Activated gamma-delta T cell (primary cell): ENCODE data around the gene ASCC1.
"Not testable (repeated sequence)": the region's sequence is repeated elsewhere in the genome, so short reads cannot be mapped to it uniquely, and the experiment has no call there.

ENCODE experiments used
- DNase-seq: peaks from one replicate; lab custom pipeline; 2025; lab: John Stamatoyannopoulos, UW

Gene ASCC1

GRCh38 chr10:72248468-72249151, 32.5 kb upstream of the ASCC1 start:
- DNase-seq = no peak

DNA sequence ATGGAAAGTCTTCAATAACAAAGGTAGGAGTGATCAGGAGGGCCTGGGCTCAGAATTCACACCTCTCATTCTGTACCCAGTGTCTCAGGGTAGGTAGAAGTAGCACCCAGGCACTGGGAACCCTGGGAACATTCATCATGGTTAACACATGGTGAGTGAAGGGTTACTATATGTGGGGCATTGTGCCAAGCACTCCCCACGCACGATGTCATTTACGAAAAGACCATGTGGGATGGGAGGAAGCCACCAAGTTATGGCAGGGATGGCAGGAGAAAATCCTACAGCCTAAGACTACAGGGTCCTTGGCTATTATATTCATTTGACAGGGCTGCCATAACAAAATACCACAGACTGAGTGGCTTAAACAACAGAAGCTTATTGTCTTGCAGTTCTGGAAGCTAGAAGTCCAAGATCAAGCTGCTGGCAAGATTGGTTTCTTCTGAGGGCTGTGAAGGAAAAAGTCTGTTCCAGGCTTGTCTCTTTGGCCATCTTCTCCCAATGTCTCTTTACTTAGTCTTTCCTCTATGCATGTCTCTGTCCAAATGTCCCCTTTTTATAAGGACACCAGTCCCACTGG, 30.0 kb upstream of the ASCC1 start:
- DNase-seq = no peak

GRCh38 chr10:72244573-72245038, 28.5 kb upstream of the ASCC1 start:
- DNase-seq = no peak

GRCh38 chr10:72243822-72244437, 27.9 kb upstream of the ASCC1 start:
- no peak for DNase-seq

- no peak for DNase-seq
Measured at GRCh38 chr10:72242675-72243074, 26.6 kb upstream of the ASCC1 start.

- no peak for DNase-seq
Measured at GRCh38 chr10:72241691-72242252, 25.7 kb upstream of the ASCC1 start.

DNA sequence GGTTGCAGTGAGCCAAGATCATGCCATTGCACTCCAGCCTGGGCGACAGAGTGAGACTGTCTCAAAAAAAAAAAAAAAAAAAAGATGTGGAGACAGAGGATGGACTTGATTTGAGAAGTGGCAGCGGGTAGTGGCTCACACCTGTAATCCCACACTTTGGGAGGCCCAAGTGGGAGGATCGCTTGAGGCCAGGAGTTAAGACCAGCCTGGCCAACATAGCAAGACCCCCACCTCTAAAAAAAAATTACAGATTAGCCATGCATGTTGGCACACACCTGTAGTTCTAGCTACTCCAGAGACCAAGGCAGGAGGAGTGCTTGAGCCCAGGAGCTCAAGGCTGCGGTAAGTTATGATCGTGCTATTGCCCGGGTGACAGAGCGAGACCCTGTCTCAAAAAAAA, 24.3 kb upstream of the ASCC1 start:
- no peak for DNase-seq

DNA sequence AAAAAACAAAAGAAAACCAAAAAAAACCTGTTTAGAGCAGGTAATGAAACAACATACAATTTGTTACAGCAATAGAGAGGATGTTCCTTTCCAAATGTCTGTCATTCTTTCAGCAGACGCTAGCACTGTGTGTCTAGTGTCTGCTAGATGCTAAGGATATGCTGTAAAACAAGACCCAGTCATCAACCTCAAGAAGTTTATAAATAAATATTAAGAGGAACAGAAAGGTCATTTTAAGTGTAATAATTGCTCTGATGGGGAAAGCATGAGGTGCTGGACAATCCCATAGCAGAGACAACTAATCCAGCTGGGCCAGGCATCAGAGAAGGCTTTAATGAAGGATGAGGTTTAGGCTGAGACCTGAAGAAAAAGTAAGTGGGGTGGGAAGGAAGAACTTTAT, 23.3 kb upstream of the ASCC1 start:
- no peak for DNase-seq

DNA sequence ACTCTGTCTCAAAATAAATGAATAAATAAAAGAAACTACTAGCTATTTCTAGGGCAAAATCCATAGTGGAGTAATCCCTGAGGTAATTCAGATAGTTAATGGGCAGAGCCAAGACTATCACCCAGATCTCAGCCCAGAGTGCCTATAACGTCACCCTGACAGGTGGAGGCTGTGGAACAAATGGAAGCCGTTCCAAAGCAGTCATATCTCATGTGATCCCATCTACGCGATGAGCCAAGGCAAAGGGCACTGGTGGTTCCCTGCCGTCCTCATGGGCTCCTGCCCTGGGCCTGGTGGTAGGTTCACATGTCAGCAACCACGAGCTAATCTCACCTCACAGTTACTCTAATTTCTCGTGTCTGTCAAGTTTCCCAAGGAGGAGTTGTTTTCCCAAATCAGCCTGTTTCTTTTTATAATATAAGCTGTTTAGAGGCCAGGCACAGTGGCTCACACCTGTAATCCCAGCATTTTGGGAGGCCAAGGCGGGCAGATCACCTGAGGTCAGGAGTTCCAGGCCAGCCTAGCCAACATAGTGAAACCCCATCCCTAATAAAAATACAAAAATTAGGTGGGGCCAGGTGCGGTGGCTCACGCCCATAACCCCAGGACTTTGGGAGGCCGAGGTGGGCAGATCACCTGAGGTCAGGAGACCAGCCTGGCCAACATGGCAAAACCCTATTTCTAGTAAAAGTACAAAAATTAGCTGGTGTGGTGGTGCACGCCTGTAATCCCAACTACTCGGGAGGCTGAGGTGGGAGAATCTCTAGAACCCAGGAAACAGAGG, 22.5 kb upstream of the ASCC1 start:
- no peak for DNase-seq

- no peak for DNase-seq
Measured at GRCh38 chr10:72235544-72236279, 19.6 kb upstream of the ASCC1 start.

GRCh38 chr10:72234560-72235095, 18.6 kb upstream of the ASCC1 start:
- DNase-seq = no peak

GRCh38 chr10:72233621-72234020, 17.5 kb upstream of the ASCC1 start:
- DNase-seq = no peak

GRCh38 chr10:72229261-72230251, 13.5 kb upstream of the ASCC1 start:
- no peak for DNase-seq

DNA sequence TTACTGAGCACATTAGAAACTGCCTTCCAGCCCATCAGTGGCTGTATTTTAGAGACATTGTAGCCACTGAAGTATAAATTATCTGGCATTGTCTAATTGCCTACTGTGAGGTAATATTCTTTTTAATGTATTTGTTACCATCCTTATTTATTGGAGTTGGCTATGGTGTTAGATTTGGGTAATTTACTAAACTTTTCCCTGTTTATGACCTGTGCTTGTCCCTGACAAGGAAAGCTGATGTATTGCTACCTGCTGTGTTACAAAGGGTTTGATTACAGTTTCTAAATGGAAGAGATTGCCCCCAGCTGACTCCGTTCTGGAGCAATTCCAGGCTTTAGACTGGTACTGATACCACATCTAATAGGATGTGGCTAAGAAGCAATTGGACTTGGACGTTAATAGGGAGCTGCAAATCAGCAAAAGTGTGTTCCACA, 12.3 kb upstream of the ASCC1 start:
- DNase-seq = no peak

DNA sequence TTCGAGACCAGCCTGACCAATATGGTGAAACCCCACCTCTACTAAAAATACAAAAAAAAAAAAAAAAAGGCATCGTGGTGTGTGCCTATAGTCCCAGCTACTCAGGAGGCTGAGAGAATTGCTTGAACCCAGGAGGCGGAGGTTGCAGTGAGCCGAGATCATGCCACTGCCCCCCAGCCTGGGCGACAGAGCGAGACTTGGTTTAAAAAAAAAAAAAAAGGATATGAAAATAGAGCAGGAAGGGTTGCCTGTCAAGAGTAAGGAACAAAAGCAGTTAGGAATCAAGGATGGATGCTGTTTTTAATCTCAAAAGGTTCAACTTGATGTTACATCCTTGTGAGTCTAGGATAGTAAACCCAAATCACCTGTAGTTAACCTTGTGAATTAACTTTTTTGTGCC, 11.8 kb upstream of the ASCC1 start:
- no peak for DNase-seq

DNA sequence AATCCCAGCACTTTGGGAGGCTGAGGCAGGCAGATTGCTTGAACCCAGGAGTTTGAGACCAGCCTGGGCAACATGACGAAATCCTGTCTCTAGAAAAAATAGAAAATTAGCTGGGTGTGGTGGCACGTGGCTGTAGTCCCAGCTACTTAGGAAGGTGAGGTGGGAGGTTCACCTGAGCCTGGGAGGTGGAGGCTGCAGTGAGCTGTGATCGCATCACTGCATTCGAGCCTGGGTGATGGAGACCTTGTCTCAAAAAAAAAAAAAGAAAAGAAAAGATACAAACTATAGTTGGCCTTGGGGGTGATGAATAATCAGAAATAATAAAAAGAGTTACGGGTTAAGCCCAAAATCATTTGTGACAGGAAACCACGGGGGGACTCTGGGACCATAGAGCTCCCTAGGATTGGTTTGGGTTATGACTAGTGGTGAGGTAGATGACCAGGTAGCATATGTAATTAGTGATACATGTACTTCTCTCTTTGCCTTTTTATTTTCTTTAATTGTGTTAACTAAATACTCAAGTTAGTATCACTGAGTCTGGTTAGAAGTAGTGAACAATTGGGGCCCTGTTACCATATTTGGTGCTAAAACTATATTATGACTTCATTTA, 10.4 kb upstream of the ASCC1 start:
- DNase-seq = no peak

DNA sequence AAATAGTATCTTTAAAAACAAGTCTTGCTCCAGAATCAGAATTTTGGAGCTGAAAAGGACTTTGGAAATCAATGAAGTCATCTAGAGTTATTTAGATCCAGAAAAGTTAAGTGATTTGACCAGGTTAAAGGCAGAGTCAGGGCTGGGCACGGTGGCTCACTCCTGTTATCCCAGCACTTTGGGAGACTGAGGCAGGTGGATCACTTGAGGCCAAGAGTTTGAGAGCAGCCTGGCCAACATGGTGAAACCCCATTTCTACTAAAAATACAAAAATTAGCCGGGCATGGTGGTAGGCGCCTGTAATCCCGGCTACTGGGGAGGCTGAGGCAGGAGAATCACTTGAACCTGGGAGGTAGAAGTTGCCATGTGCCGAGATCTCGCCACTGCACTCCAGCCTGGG, 8.1 kb upstream of the ASCC1 start:
- DNase-seq = not testable (repeated sequence)

- DNase-seq = no peak
Measured at GRCh38 chr10:72223743-72224101, 7.6 kb upstream of the ASCC1 start.

DNA sequence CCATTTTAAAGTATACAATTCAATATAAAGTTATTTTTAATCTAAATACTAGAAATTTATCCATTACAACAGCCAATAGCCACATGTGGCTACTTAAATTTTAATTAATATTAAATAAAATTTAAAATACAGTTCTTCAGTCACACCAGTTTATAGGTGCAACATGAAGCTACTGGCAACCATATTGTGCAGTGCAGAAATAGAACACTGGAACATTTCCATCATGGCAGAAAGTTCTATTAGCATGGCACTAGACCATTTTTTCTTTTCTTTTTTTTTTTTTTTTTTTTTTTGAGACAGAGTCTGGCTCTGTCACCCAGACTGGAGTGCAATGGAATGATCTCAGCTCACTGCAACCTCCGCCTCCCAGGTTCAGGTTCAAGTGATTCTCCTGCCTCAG, 5.2 kb upstream of the ASCC1 start:
- no peak for DNase-seq

GRCh38 chr10:72220637-72221036, 4.6 kb upstream of the ASCC1 start:
- DNase-seq = no peak
